Retinal pigment epithelial cell (primary cell): Measurements from ENCODE around the gene THRA.

Experiments
- DNase-seq: peaks from one replicate; pipeline ENCODE4 v3.0.0-alpha.2; 2010; ENCODE audit warnings: low read depth
- H3K4me3 ChIP-seq: 2 replicates; pipeline ENCODE4 v1.5.1; 2011; ENCODE audit warnings: mild to moderate bottlenecking, low read length, control low read depth, moderate library complexity
- CTCF ChIP-seq: conservative IDR thresholded peaks from 2 replicates; pipeline ENCODE4 v1.5.1; 2011; ENCODE audit warnings: low read depth, low read length, control low read depth, inconsistent platforms

The THRA gene

GRCh38 chr17:40065769-40066510, 3.2 kb downstream of the THRA start:
- no peak for TF ChIP-seq CTCF
- no peak overlapping the region for H3K4me3 ChIP-seq
- DNase-seq: no peak

- no peak overlapping the region for H3K4me3 ChIP-seq
- TF ChIP-seq CTCF: no peak
- no peak for DNase-seq
Observed at GRCh38 chr17:40067710-40068109, 4.9 kb downstream of the THRA start.

- peak overlapping the region; percentile 21 for H3K4me3 ChIP-seq
Observed at GRCh38 chr17:40068129-40068581, 5.4 kb downstream of the THRA start.

GRCh38 chr17:40068584-40068916, 5.8 kb downstream of the THRA start:
- no peak for TF ChIP-seq CTCF
- no peak for DNase-seq
- peak overlapping the region; percentile 21 for H3K4me3 ChIP-seq

More at GRCh38 chr17:40068129-40068581, 5.4 kb downstream of the THRA start:
- no peak for DNase-seq
- no peak for TF ChIP-seq CTCF

- peak overlapping the region; percentile 21 for H3K4me3 ChIP-seq
- no peak for DNase-seq
- no peak for TF ChIP-seq CTCF
Observed at GRCh38 chr17:40068917-40069750, 6.4 kb downstream of the THRA start.

GRCh38 chr17:40069751-40070708, 7.3 kb downstream of the THRA start:
- no peak for DNase-seq
- peak; percentile 32 for TF ChIP-seq CTCF
- no peak overlapping the region for H3K4me3 ChIP-seq
